HG03354 (cell line): ENCODE measurements around the gene GYS1.
"Not testable (repeated sequence)": the region's sequence is repeated elsewhere in the genome, so short reads cannot be mapped to it uniquely, and the experiment has no call there.

Experiments
- ATAC-seq: cut with Tn5 transposase; IDR thresholded peaks from one replicate; pipeline ENCODE4 v1.9.1; 2021; ENCODE audit warnings: mild to moderate bottlenecking; ENCODE audit not compliant: unreplicated experiment, poor library complexity, severe bottlenecking

The GYS1 gene

DNA sequence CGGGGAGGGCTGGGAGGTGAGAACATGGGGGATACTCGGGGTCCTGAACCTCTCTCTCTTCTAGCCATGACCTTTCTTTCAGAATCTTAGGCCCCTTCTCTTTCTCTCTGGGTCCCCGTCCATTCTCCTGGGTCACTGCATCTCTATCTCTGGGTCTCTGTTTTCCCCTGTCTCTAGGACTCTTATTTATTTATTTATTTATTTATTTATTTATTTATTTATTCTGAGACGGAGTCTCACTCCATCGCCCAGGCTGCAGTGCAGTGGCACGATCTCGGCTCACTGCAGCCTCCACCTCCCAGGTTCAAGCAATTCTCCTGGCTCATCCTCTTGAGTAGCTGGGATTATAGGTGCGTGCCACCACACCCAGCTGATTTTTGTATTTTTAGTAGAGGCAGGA lies 73.8 kb downstream of the GYS1 start:
- ATAC-seq: not testable (repeated sequence)

DNA sequence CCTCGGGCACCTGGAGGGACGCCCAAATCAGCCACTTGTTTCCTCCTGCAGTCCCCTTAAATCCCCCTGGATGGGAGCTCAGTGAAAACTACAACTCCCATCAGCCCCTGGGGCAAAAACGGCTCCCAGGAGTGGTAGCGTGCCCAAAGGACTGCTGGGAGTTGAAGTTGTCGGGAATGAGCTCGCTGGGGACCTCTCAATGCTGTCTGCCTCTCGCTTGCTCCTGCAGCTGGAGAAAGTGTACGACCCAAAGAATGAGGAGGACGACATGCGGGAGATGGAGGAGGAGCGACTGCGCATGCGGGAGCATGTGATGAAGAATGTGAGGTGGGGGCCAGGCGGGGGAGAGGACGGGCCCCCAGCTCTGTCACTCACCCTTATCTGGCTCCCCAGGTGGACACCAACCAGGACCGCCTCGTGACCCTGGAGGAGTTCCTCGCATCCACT lies 74.3 kb downstream of the GYS1 start:
- no peak for ATAC-seq
